Endothelial cell of umbilical vein (primary cell): ENCODE measurements around the gene RPL22. TPM values are rescaled to one million over a fixed set of nuclear protein-coding genes. Genes with fewer than 3 reads are reported as not detected.

Experiments used
- BruUV-seq: library from RNA; stranded (reverse); fragments of 400-500 nt; replicated peaks from 2 replicates; lab custom pipeline; 2021; lab: Mats Ljungman, UMichigan
- CTCF ChIA-PET: fragments of 300-600, 350-600 bp; sonication (Branson Sonifier 250); formaldehyde crosslinking; loops from one replicate; lab custom pipeline; 2021; ENCODE audit warnings: antibody characterized with exemption, inconsistent platforms; lab: Charles Lee
- POLR2A ChIA-PET: fragments of 300-600, 350-600 bp; sonication (Branson Sonifier 250); formaldehyde crosslinking; loops from one replicate; lab custom pipeline; 2021; ENCODE audit warnings: antibody characterized with exemption, inconsistent platforms; lab: Charles Lee
- DNase-seq: peaks from one replicate; pipeline ENCODE4 v3.0.0-alpha.2; 2011; ENCODE audit warnings: low read depth, low spot score
- FAIRE-seq: peaks from 2 replicates; lab custom pipeline; 2011; peaks lifted over from hg19 to GRCh38; lab: Jason Lieb, UNC
- H2AFZ ChIP-seq: 2 replicates; pipeline ENCODE4 v1.6.0; 2012; ENCODE audit warnings: low read depth, low read length, control low read depth, inconsistent platforms
- H3K27ac ChIP-seq: 2 replicates; pipeline ENCODE4 v1.5.1; 2011; ENCODE audit warnings: low read depth, mild to moderate bottlenecking, control low read depth, low read length, moderate library complexity; ENCODE audit not compliant: insufficient read depth
- H3K27me3 ChIP-seq, 2 experiments: 2 replicates each; pipeline versions ENCODE4 v1.6.0 to v1.6.1; 2011; ENCODE audit warnings: low read length in 2 of 2, mixed read lengths in 1 of 2; ENCODE audit not compliant: control insufficient read depth in 2 of 2, insufficient read depth in 2 of 2
- H3K36me3 ChIP-seq, 2 experiments: 2 replicates in 1 of 2; 3 replicates in 1 of 2; pipeline ENCODE4 v1.5.1; 2011; ENCODE audit warnings: low read length in 2 of 2, mild to moderate bottlenecking in 1 of 2, moderate library complexity in 1 of 2; ENCODE audit not compliant: control insufficient read depth in 2 of 2, insufficient read depth in 2 of 2; ENCODE audit errors: extremely low read depth in 1 of 2
- H3K4me1 ChIP-seq: 3 replicates; pipeline ENCODE4 v1.5.1; 2011; ENCODE audit warnings: mild to moderate bottlenecking, low read length; ENCODE audit not compliant: control insufficient read depth, insufficient read depth; ENCODE audit errors: extremely low read depth
- H3K4me2 ChIP-seq: 2 replicates; pipeline ENCODE4 v1.6.1; 2011; ENCODE audit warnings: low read length, control low read depth, mixed read lengths; ENCODE audit not compliant: insufficient read depth
- H3K4me3 ChIP-seq, 3 experiments: fragments of 200-600 bp in 1 of 3; sonication (generic), shearing (Covaris generic) in 1 of 3; replicated peaks in 1 of 3; 2 replicates each; pipeline ENCODE4 v1.5.1; 2011 to 2016; ENCODE audit warnings: control low read depth in 3 of 3, low read length in 3 of 3, mild to moderate bottlenecking in 2 of 3, inconsistent platforms in 1 of 3, low read depth in 1 of 3, moderate library complexity in 1 of 3; ENCODE audit not compliant: insufficient read depth in 1 of 3
- H3K79me2 ChIP-seq: 2 replicates; pipeline ENCODE4 v1.6.0; 2012; ENCODE audit warnings: low read length, inconsistent platforms; ENCODE audit not compliant: control insufficient read depth, insufficient read depth
- H3K9ac ChIP-seq: replicated peaks from 2 replicates; pipeline ENCODE3; 2011; ENCODE audit warnings: low read length, control low read depth; ENCODE audit not compliant: insufficient read depth; ENCODE audit errors: extremely low read depth
- H3K9me1 ChIP-seq: replicated peaks from 3 replicates; pipeline ENCODE4 v1.6.0; 2011; ENCODE audit warnings: mild to moderate bottlenecking, low read length; ENCODE audit not compliant: control insufficient read depth, insufficient read depth; ENCODE audit errors: extremely low read depth
- H3K9me3 ChIP-seq: replicated peaks from 2 replicates; pipeline ENCODE4 v1.5.1; 2012; ENCODE audit warnings: low read length, inconsistent platforms; ENCODE audit not compliant: control insufficient read depth, insufficient read depth
- H4K20me1 ChIP-seq: replicated peaks from 2 replicates; pipeline ENCODE3; 2011; ENCODE audit warnings: mild to moderate bottlenecking, low read length; ENCODE audit not compliant: control insufficient read depth, insufficient read depth; ENCODE audit errors: extremely low read depth
- CTCF ChIP-seq, 2 donors: IDR thresholded peaks; 1 replicate in 1 of 2; 2 replicates in 1 of 2; pipeline ENCODE4 v1.5.1; 2011; ENCODE audit warnings: low read length in 2 of 2, mild to moderate bottlenecking in 2 of 2, moderate library complexity in 2 of 2, control low read depth in 1 of 2, inconsistent platforms in 1 of 2, low read depth in 1 of 2; ENCODE audit not compliant: insufficient read depth in 1 of 2; ENCODE audit errors: extremely low read depth in 1 of 2
- FOS ChIP-seq: IDR thresholded peaks from 2 replicates; pipeline ENCODE4 v1.6.1; 2011; ENCODE audit warnings: mild to moderate bottlenecking, low read length, moderate library complexity, borderline replicate concordance; ENCODE audit not compliant: insufficient read depth
- dilution Hi-C: fragments of 300-500 bp; cut with MboI; formaldehyde crosslinking; loops from one replicate; pipeline ENCODE4 v1.15.0; 2019; ENCODE audit warnings: low sequenced_read_pairs; ENCODE audit not compliant: extremely low pct_ligation_motif_present
- intact Hi-C: fragments of 100-400 bp; cut with micrococcal nuclease; formaldehyde crosslinking; loops from one replicate; pipeline ENCODE4 v1.10.0; 2022
- polyA plus RNA-seq, 4 experiments: library from polyadenylated mRNA; depleted of rRNA in 3 of 4; stranded (reverse) in 3 of 4; unstranded in 1 of 4; fragments of >200 nt; gene quantifications; 2 replicates each; pipeline versions ENCODE4 v1.2.1 to v1.2.3, GENCODE V29; 2011 to 2012; ENCODE audit warnings: missing spikeins in 1 of 4
- total RNA-seq: library from RNA; stranded (reverse); gene quantifications from 2 replicates; pipeline ENCODE4 v1.2.3, GENCODE V29; 2021

RPL22 gene
- total and polyA plus RNA-seq, 2 donors (not counting 3 experiments of a cell fraction or from before 2014, with no cell fraction given) = 71.2 to 343 TPM

GRCh38 chr1:6154525-6155319 lies 44.7 kb downstream of the RPL22 start:
- no TSS peak for BruUV-seq

More at GRCh38 chr1:6154525-6155319, 44.7 kb downstream of the RPL22 start:
- Histone ChIP-seq H3K9ac (no peak overlapping the region), H3K4me3 (no peak overlapping the region), H3K9me1 (no peaks in the 10 kb centered on the region), H3K9me3 (no peaks in the 10 kb centered on the region), H3K27me3 (no peaks in the 10 kb centered on the region), H2AFZ (no peak overlapping the region), H3K4me1 (no peaks in the 10 kb centered on the region), H3K4me2 (no peak overlapping the region), H3K79me2 (no peaks in the 10 kb centered on the region), H4K20me1 (no peaks in the 10 kb centered on the region), H3K36me3 (no peaks in the 10 kb centered on the region), H3K27ac (no peak overlapping the region)
- TF ChIP-seq CTCF (IDR thresholded peaks at IDR 0.05; ENCODE audit: extremely low read depth in 1 of 2, insufficient read depth in 1 of 2, low read depth in 1 of 2, low read length in 2 of 2) = no peak
- no peak for TF ChIP-seq FOS
- dilution Hi-C loops = no loop called here
- POLR2A ChIA-PET = no interaction called here
- CTCF ChIA-PET = no interaction called here
- FAIRE-seq (no peak), DNase-seq (no peak)
- intact Hi-C loops = no loop called here
